HG03558 (cell line): Measurements from ENCODE around the gene SKAP2.

ENCODE experiments used
- ATAC-seq: cut with Tn5 transposase; IDR thresholded peaks from one replicate; pipeline ENCODE4 v1.9.1; 2021; ENCODE audit warnings: moderate number of reproducible peaks; ENCODE audit not compliant: unreplicated experiment; ENCODE audit errors: extremely low read depth

Gene SKAP2

DNA sequence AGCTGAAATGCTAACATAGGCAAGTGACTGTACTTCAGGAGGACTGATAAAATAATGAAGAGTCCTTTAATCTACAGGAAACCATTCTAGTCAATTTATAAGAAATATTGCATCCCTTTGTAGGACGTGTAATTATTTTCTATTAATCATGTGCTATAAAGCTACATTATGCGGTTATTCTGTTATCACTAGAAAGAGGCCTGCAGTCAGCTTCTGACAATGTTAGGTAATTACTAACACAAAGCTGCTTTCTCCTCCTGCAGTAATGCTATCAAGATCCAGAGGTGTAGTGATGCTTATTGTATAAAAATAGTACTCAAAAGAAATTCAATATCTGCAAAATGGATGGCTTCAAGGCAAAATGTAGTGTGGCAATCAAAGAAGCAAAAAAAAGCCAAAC lies 191.1 kb downstream of the SKAP2 start:
- no peak for ATAC-seq

DNA sequence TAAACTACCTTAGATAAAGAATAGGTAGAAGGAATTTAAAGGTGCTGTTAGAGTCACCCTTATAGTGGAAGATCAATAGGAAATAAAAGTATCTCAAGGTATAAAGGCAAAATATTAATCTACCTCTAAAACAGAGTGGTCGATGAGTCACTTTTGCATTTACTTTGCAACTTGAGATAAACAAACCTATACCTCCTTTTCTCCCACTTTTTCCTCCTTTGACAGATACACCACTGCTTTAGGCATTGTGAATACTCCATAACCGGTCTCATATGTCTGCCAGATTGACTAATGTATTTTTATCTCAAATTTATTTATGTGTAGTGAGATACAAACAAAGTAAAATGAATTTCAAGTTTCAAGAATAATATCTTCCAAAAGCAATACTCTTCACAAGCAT lies 193.5 kb downstream of the SKAP2 start:
- ATAC-seq: no peak

DNA sequence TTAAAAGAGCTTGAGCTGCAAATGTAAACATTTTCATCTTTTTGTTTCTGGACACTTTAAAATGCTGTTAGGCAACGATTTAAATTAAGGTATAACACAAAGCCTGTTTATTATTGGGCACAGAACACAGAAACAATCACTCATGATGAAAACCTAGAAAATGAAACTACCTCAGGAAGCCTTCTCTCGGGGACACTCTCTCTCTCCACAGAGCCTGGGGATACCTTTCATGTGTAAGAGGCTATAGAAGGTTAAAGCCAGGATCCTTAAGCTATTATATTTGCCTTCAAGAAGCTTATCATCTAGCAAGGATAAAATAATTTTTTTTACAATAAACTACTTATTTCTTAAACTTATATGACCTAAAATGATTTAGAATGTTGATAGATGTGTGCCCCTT lies 194.1 kb downstream of the SKAP2 start:
- no peak for ATAC-seq

DNA sequence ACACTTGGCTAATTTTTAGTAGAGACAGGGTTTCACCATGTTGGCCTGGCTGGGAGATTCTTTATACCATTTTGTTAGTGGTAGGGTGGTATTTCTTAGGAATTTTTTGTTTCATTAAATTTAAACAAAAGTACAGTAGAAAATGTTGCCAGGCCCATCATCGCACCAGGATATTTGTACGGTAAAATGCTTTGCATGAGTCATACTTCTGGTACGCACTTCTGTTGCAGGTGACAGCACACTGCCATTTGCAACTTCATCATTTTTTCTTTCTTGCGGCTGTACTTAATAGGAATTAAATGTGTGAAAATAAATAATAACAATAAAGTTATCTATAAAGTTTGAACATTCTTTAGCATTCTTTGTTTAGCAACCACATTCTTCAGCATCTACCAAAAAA lies 195.6 kb downstream of the SKAP2 start:
- no peak for ATAC-seq

DNA sequence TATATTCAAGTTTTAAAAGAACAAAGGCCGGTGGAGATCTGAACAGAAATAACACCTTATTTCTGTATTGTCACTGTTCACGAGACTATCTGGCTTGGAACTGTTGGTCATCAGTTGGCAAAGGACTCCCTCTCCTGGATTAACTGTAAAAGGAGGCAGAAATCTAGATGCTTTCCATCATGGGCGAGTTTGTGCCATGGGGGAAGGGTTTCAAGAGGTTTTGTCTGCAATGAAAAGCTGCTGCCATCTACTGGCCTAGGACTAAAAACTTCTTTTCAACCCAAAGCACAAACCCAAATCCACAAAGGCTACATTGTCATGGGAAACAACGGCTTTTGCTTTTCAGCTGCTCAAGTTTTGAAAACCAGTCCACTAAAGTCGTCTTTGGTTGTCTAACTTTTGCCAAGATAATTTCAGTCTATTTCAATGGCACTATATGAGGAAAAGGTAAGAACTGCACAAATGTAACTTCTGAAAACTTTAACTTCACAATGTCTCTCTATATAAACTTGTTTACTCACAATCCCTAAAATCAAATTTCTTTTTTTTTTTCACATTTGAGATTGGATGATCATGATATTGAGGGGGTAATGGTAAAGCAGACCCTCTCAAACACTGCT lies 196.8 kb downstream of the SKAP2 start:
- ATAC-seq: no peak

DNA sequence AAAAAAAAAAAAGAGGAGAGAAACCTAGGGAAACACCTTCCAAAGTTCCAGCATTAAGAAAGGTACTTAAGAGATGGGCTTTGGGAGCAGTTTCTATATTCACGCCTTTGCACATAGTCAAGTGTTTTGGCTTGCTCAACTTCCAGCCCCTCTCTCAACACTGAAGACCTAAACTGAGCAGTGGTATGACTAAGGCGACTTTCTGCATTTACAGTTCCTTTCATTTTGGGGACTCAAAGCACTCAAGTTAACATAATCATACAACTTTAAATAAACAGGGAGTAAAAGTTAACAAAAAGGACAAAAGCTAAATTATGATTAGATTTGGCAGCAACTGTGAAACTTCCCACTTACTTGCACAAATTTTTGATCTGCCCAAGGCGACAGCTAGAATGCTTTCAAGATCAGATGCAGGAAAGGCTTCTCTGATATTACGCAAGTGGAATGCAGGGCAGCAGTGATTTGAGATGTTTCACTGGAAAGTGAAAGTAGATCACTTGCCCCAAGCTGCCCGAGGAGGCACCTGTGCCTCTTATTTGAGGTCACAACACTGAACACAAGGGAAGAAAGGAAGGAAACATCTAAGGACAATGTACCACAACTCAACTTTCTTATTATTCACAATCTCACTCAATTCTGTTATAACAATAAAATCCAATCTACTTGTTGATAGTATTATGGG lies 199.5 kb downstream of the SKAP2 start:
- no peak for ATAC-seq

DNA sequence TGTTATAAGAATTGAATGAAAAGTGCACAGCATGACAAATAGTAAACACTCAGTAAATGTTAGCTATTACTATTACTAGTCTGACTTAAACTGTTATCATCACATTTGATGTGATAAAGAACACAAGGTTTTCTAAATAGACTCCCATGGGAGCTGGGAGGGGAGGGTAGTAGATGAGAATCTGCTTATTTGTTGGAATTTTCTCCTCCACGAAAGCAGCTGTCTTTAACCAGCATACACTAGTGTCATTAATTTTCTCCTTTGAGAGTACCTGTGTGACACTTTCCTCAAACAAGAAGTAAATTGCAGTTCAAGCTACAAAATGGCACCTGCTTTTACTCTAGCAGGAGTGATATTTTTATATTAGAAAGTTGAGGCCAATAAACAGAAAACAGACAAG lies 200.1 kb downstream of the SKAP2 start:
- ATAC-seq: no peak

DNA sequence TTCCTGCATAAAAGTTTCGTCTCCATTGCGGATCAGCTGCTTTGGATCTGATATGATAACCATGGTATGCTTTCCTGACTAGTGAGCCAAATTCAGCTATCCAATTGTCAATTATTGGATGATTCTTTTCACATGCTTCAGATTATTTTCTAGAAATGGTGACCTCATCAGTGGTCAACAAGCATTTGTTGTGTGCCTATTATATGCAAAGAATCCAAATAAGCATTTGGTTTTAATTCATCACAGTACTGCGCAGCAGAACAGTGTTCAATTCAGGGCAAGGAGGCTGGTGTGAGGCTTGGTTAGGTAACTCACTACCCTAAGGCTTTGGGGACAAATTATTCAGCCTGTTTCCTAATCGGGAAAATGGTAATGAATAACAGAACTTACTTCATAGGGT lies 200.5 kb downstream of the SKAP2 start:
- ATAC-seq: no peak

DNA sequence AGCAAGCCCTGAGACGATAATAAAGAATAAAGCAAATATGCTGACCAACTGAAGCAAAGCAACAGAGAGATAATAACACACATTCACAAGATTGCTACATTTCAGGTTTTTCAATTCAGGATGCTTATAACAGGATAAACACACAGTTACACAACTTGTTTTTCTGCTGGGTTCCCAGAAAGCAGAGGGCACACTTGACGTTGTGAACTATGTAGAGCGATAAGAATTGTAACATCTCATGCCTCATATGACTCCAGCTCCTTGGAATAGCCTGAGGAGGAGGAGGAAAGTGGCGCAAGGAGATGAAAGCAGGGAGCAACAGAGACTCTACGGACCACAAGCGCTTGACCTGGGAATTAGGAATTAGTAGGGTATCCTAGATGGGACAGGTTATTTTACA lies 201.7 kb downstream of the SKAP2 start:
- no peak for ATAC-seq

DNA sequence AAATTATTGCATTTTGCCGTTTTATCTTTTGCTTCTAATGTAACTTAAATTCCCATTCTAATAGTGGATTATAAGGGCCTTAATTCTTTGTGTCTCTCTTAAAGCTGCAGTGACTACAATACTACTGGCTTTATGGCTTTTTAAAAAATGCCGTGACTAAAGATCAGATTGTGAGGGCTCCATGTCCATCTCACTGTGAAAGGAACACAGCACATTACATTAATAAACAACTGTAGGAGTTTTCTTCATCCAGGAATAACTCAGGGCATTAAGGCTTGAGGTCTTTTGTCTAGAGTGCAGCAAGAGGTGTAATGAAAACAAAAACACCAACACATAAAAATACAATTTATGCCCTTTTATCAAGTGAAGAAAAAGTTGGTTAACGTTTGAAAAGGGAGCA lies 205.3 kb downstream of the SKAP2 start:
- ATAC-seq: no peak

DNA sequence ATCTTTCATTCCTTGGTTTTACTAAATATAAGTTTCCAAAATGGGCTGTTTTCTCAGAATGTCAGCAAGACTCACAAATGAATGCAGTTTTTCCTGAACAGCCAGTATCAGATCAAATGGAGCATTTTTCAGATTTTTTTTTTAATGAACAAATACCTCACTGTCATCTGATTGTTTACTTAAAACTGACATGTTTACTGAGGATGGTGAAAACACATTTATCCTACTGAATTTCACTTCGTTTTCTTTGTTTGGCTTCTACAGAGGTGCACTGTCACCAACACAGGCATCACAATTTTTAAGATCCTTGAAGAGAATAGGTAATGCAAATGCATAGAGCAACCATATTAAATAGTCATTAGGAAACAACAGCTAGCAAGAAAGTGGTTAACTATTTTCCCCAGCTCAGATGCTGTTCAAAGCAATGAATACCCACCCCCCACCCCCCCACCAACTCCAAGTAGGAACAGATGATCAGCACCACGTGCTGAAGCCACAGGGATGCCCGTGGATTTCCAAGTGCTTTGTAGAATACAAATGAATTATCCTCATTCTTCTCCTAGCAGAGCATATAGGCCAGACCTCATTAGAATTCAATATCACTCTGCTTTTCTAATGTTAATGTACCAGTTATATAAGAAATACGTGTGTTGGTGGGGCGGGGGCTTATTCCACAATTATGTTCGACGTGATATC lies 205.9 kb downstream of the SKAP2 start:
- ATAC-seq: no peak

DNA sequence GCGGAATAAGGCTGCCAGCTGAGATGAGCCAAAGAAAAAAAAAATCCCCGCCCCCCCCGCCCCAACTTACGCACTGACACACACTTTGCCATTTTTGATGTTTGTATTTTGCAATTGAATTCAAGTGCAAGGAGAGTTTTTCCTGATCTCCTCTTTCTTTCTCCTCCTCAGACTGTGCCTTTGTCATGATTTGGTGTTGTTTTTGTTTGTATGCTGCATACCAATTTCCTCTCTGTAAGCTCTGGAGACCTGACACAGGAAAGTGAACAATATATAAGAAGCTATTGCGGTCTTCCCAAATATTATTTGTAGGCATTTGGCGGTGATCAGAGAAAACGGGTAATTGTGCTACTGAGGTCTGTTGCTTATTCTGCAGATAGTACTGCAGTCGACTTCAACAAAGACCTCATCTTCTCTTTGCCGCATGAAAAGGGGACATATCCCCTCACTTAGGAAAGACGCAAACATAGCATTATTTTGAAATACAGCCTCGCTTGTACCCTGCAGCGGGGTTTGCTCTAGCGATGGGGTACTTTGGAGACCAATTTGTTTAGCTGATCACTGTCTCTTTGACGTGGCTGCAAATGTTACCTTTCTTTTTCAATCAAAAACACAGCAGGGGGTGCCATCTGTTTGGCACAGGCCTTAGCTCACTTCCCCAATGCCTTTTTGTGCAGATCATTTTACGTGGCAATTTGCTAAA lies 206.6 kb downstream of the SKAP2 start:
- ATAC-seq: no peak

DNA sequence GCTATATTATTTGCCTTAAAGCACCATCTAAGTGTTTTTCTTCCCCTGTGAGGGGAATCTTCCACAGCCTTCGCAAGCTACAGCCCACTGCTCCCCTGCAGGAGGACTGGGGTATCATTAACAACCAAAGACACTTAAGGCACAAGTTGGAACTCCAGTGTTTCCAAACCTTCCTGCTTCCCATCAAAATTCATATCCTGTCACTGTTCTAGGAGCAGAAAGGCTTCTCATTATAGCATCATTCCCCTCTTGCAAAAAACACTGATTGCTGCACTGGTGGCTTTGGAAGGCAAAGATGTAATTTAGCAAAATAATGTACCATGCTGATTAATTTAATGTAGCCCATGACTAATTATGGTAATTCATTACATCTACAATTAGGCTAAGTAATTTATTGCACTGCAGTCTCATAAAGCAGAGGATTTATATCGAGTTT lies 207.2 kb downstream of the SKAP2 start:
- ATAC-seq: no peak

DNA sequence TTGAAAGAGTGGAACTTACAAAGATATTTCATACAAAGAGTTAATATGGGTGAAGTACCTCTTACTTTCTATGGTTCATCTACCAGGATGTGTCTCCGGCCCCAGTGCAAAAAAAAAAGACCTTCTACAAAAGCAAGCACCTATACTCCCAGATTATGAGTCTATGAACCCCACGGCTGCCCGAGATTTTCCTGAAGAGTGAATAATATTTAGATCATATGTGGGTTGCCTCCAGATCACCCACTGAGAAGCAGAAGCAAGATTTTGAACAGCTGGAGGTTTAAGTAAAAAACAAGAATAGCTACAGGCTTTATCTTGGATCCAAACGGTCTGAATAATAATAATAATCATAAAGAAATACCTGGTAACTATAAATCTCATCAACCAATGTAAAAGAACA lies 207.7 kb downstream of the SKAP2 start:
- ATAC-seq: no peak

DNA sequence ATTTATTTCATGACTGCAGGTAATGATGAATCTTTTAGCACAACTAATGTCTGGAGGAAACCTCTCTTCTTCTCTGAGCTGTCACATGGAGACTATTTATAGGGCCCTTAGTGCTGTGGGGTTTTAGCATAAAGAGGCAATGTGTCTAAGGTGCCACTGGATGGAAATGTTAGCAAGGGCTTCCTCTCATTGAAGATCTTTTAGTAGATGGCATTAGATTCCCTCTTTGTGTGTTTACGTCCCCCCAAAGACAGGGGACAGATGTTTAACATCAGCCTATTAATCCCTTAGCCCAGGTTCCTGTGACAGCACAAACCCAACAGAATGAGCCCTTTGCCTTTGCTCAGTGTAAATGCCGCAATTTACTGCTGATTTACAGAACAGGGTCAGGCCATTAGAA lies 208.6 kb downstream of the SKAP2 start:
- ATAC-seq: no peak

DNA sequence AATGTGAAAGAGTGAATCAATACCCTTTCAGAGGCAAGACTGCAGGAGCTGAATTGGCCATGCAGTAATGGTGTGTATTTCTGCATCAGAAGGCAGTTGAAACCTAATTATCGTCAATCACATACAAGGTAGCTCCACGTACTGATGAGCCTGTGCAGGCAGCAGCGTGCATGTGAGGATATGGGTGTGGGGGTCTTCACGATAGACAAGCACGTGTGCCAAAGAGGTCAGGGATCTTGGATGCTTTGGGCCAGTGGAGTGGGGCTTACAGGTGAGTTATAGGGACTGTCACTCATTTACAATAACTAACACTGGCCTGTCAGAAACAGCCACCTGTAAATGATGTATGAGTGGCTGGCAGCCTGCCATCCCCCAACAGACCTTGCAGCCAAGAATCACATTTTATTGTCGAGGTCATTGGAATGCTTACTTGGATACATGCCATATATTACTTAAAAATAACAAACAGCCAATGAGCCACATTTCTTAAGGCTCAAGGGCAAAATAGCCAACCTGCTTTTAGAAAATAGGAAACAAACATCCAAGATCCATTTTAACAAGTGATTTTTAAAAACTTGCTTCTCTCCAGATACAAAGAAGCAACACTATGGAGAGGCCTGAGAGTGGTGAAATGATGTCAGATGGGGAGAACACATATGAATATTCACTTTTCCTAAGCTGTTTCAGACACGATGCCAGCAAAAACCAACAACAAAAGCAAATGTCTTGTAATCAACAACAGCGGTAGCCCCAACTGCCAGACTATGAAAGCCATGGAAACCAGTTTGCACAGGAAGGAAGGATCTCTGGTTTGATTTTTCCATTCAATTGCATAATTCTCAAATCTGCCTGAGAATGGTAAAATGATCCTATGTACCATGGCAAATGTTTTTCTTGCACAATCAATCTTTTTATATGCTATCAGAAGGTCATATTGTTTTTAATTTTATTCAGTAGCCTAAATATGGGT lies 210.7 kb downstream of the SKAP2 start:
- ATAC-seq: no peak

DNA sequence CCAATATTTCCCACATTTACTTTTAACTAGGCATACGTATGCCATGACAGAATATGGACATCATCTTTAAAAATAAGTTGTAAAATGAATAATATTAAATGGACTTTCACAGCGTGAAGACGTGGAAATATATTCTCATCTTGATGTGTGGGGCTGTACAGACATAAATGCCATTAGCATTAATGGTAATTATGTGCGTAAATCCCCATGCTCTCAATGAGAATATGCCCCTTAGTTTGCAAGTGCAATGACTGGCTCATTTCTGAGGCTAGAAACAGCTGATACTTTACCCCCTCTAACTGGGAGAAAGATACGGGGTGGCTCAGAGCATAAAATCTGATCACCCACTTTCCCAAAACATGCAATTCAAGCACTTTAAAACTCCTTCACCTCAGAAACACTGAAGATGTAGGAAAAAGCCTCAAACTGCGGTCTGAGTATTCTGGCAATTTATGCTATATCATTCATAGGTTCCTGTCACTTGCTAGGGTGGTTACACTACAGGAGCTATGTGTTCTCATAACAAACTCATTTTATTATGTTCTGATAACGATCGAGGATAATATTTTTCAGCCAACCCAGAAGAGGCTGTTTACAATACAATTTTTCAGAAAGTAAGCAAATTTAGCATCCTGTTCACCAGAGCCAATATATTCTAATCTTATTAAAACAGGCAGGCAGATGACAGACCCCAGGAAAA lies 211.8 kb downstream of the SKAP2 start:
- ATAC-seq: no peak

DNA sequence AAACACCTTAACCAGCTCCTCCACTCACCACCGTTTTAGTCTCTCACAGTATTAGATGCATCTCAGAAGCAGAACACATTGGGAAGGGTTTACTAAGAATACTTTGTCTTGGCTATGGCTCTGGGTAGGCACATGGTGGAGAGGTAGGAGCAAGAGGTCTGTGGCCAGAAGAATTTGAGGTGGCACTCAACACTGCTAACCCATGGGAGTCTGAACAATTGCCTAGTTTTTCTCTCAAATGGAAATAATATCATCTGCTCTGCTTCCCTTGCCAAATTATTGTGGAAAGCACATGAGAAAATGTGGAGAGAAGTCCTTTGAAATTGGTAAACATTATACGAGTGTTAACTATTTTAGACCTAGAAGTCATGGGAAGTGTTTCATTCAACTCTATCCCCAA lies 214.3 kb downstream of the SKAP2 start:
- no peak for ATAC-seq

DNA sequence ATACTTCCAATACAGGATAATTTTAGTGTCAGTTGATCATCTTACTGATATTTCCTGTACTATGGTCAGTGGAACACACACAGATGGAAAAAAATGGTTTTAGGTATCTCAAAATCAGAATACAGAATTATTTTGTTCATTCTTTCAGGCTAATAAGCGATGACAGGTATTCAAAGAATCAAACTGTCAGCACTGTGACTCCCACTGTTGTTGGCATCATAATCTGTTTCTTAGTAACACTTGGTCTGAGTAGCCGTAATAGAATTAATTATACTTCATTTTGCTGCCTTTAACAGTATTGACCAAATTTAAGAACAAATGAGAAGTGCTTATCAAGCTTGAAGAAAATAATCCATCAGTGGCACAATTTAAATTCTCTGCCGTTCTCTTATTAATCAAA lies 215.0 kb downstream of the SKAP2 start:
- ATAC-seq: no peak
